Spleen (tissue), 11 donors: ENCODE data around the gene KCMF1. TPM values are rescaled to one million over a fixed set of nuclear protein-coding genes. Genes with fewer than 3 reads are reported as not detected.

ENCODE experiments used
- DNase-seq: peaks from one replicate; pipeline ENCODE4 v3.0.0-alpha.2; 2020
- H3K27ac ChIP-seq, 8 donors: fragments of 200-600 bp; sonication (generic) in 7 of 8; 1 replicate in 4 of 8; 2 replicates in 4 of 8; pipeline versions ENCODE4 v1.5.0 to v1.8.0; 2016 to 2021; ENCODE audit warnings: inconsistent platforms in 4 of 8, mild to moderate bottlenecking in 4 of 8, moderate library complexity in 1 of 8
- H3K27me3 ChIP-seq, 7 donors: fragments of 200-600 bp; sonication (generic) in 6 of 7; replicated peaks in 1 of 7; 1 replicate in 4 of 7; 2 replicates in 3 of 7; pipeline versions ENCODE4 v1.5.0 to v1.8.0; 2016 to 2021; ENCODE audit warnings: inconsistent platforms in 3 of 7, mild to moderate bottlenecking in 1 of 7
- H3K36me3 ChIP-seq, 6 donors: fragments of 200-600 bp; sonication (generic) in 5 of 6; 1 replicate in 4 of 6; 2 replicates in 2 of 6; pipeline versions ENCODE4 v1.5.0 to v1.8.0; 2016 to 2021; ENCODE audit warnings: inconsistent platforms in 2 of 6
- H3K4me1 ChIP-seq, 6 donors: fragments of 200-600 bp; sonication (generic) in 5 of 6; 1 replicate in 3 of 6; 2 replicates in 3 of 6; pipeline versions ENCODE4 v1.5.0 to v1.8.0; 2016 to 2021; ENCODE audit warnings: inconsistent platforms in 3 of 6
- H3K4me3 ChIP-seq, 8 donors: fragments of 200-600 bp; sonication (generic) in 7 of 8; 1 replicate in 4 of 8; 2 replicates in 4 of 8; pipeline versions ENCODE4 v1.5.0 to v1.8.0; 2016 to 2021; ENCODE audit warnings: inconsistent platforms in 4 of 8, mild to moderate bottlenecking in 4 of 8, moderate library complexity in 2 of 8
- H3K9me3 ChIP-seq, 8 donors: fragments of 200-600 bp; sonication (generic) in 7 of 8; 1 replicate in 4 of 8; 2 replicates in 4 of 8; pipeline versions ENCODE4 v1.5.0 to v1.8.0; 2016 to 2021; ENCODE audit warnings: inconsistent platforms in 4 of 8
- CTCF ChIP-seq, 11 experiments: fragments of 200-600 bp in 7 of 11; fragments of 450-650 bp in 4 of 11; sonication (generic) in 4 of 11; IDR thresholded peaks in 8 of 11; conservative IDR thresholded peaks in 3 of 11; 1 replicate in 7 of 11; 2 replicates in 4 of 11; pipeline versions ENCODE4 v1.4.0 to v1.8.0; 2016 to 2021; ENCODE audit warnings: antibody characterized with exemption in 11 of 11, inconsistent platforms in 4 of 11, mild to moderate bottlenecking in 1 of 11
- POLR2A ChIP-seq, 3 donors: fragments of 450-650 bp; IDR thresholded peaks; one replicate each; pipeline ENCODE4 v1.5.1; 2017; ENCODE audit warnings: antibody characterized with exemption in 3 of 3, mild to moderate bottlenecking in 1 of 3
- POLR2AphosphoS5 ChIP-seq, 3 donors: sonication (generic); formaldehyde crosslinking; IDR thresholded peaks; one replicate each; pipeline ENCODE4 v1.5.1; 2017; ENCODE audit warnings: antibody characterized with exemption in 3 of 3
- whole genome bisulfite sequencing, 5 donors: extraction: QIAGEN DNeasy Blood & Tissue Kit in 3 of 5; methylation state at CpG; one replicate each; pipeline versions ENCODE4 v1.1.5 to v1.1.7; 2013 to 2018; 5-methylcytosine and 5-hydroxymethylcytosine counted together
- intact Hi-C: fragments of 100-400 bp; cut with DNase I; formaldehyde crosslinking; loops from one replicate; pipeline ENCODE4 v1.15.0; 2023; ENCODE audit warnings: low total_unique reads
- polyA plus RNA-seq, 3 donors: library from polyadenylated mRNA; stranded (reverse); fragments of 200-250 nt; gene quantifications; one replicate each; pipeline ENCODE4 v1.2.1, GENCODE V29; 2013
- total RNA-seq, 7 donors: library from RNA; depleted of rRNA in 3 of 7; stranded (reverse); fragments of >200 nt in 3 of 7; fragmentation: NEBNext Ultra II Directional in 4 of 7; extraction: Animal tissue kit (Norgen Biotek cat#: 25700) in 4 of 7; gene quantifications; one replicate each; pipeline versions ENCODE4 v1.1.0 to v1.2.1, GENCODE V29; 2016 to 2021
- donor health status: healthy with polysubstance abuse.
- donor health status: DM: no; HTN: no; CAD: no; lungs with moderate emphysema.
- donor health status: DM: no; HTN: no; CAD: no.
- donor health status: Bipolar disorder and iron deficiency.
- donor health status: healthy.
- donor health status: DM: no; HTN: no; CAD: no.
- donor health status: DM: yes; HTN: yes; CAD: no.

Gene KCMF1
- total and polyA plus RNA-seq, 10 donors = 15.9 to 68.1 (median 46.9) TPM

- 90 to 94% (median 93%) methylated on average over 2 of the region's 2 CpGs for WGBS, 5 donors
- H3K9me3 ChIP-seq = no peaks in the 10 kb centered on the region
- no peak overlapping the region for H3K27ac ChIP-seq
- no peak for TF ChIP-seq POLR2A (IDR thresholded peaks at IDR 0.05)
- TF ChIP-seq CTCF (IDR thresholded peaks at IDR 0.05 in 8 of 11, conservative IDR thresholded peaks at IDR 0.05 in 3 of 11) = no peak
- TF ChIP-seq POLR2AphosphoS5 (IDR thresholded peaks at IDR 0.05) = no peak
- DNase-seq = no peak
- H3K27me3 ChIP-seq = no peaks in the 10 kb centered on the region
- intact Hi-C loops = no loop called here
- peaks cover 0 to 16% (median 0%) of the 10 kb centered on the region in 6 donors for H3K36me3 ChIP-seq
- H3K4me1 ChIP-seq = peaks cover 21 to 100% (median 63%) of the 10 kb centered on the region in 6 donors
- no peak overlapping the region for H3K4me3 ChIP-seq
Observed at GRCh38 chr2:84996909-84997308, 25.9 kb downstream of the KCMF1 start.

- H3K27me3 ChIP-seq = no peaks in the 10 kb centered on the region
- no peak for TF ChIP-seq CTCF (IDR thresholded peaks at IDR 0.05 in 8 of 11, conservative IDR thresholded peaks at IDR 0.05 in 3 of 11)
- no peak for TF ChIP-seq POLR2AphosphoS5 (IDR thresholded peaks at IDR 0.05)
- no peak for TF ChIP-seq POLR2A (IDR thresholded peaks at IDR 0.05)
- H3K36me3 ChIP-seq = no peaks in the 10 kb centered on the region
- H3K27ac ChIP-seq = peak overlapping the region in 2 of 8 donors; percentile 15 to 32
- H3K9me3 ChIP-seq = no peaks in the 10 kb centered on the region
- H3K4me3 ChIP-seq = no peak overlapping the region
- H3K4me1 ChIP-seq = peaks cover 24 to 99% (median 62%) of the 10 kb centered on the region in 6 donors
- DNase-seq = no peak
- intact Hi-C loops = no loop called here
Observed at GRCh38 chr2:84999553-84999955, 28.6 kb downstream of the KCMF1 start.

GRCh38 chr2:85001595-85001994, 30.6 kb downstream of the KCMF1 start:
- 72 to 88% (median 79%) methylated on average over 2 of the region's 2 CpGs for WGBS, 5 donors
- no peaks in the 10 kb centered on the region for H3K36me3 ChIP-seq
- H3K4me1 ChIP-seq = peaks cover 27 to 99% (median 63%) of the 10 kb centered on the region in 6 donors
- no peak overlapping the region for H3K27ac ChIP-seq
- DNase-seq = no peak
- no peaks in the 10 kb centered on the region for H3K9me3 ChIP-seq
- intact Hi-C loops = no loop called here
- H3K4me3 ChIP-seq = no peak overlapping the region
- no peak for TF ChIP-seq CTCF (IDR thresholded peaks at IDR 0.05 in 8 of 11, conservative IDR thresholded peaks at IDR 0.05 in 3 of 11)
- no peak for TF ChIP-seq POLR2AphosphoS5 (IDR thresholded peaks at IDR 0.05)
- TF ChIP-seq POLR2A (IDR thresholded peaks at IDR 0.05) = no peak
- H3K27me3 ChIP-seq = no peaks in the 10 kb centered on the region

GRCh38 chr2:85002534-85002933, 31.6 kb downstream of the KCMF1 start:
- H3K9me3 ChIP-seq = no peaks in the 10 kb centered on the region
- H3K4me1 ChIP-seq = peaks cover 24 to 99% (median 54%) of the 10 kb centered on the region in 6 donors
- no peak overlapping the region for H3K4me3 ChIP-seq
- intact Hi-C loops = no loop called here
- H3K27me3 ChIP-seq = no peaks in the 10 kb centered on the region
- H3K27ac ChIP-seq = no peak overlapping the region
- no peak for DNase-seq
- peaks cover 0 to 7% (median 3%) of the 10 kb centered on the region in 6 donors for H3K36me3 ChIP-seq
- TF ChIP-seq CTCF (IDR thresholded peaks at IDR 0.05 in 8 of 11, conservative IDR thresholded peaks at IDR 0.05 in 3 of 11) (no peak), POLR2A (IDR thresholded peaks at IDR 0.05) (no peak), POLR2AphosphoS5 (IDR thresholded peaks at IDR 0.05) (no peak)
